ENCODE results near the gene SPEF1. TPM values are rescaled to one million over a fixed set of nuclear protein-coding genes. Genes with fewer than 3 reads are reported as not detected.

SPEF1 gene
- total RNA-seq, 2 experiments from 2014 or later, result not detected

- POLR2A ChIA-PET, result interaction anchor here (1.0 to 5.4 kb wide), 5 partner anchors 7 to 51 kb away, joined by 3 to 90 read pairs (median 12); partner anchors contain the start of genes ADISSP and CENPB
- Mint-ChIP-seq H3K27me3 (no peaks in the 10 kb centered on the region), H3K9me3 (no peaks in the 10 kb centered on the region), H3K4me3 (peak overlapping the region; percentile 2), H3K36me3 (ENCODE audit: low read depth) (peaks cover 6% of the 10 kb centered on the region), H3K4me1 (peaks cover 70% of the 10 kb centered on the region), H3K27ac (peak overlapping the region; percentile 52)
- CTCF ChIA-PET, result interaction anchor here (1.3 to 6.2 kb wide), 5 partner anchors 18 to 50 kb away, joined by 4 to 98 read pairs (median 33); partner anchors contain the start of genes ADISSP, CDC25B, CENPB and SPEF1
- DNase-seq, result no peak
Measured at GRCh38 chr20:3818155-3819151, 37.2 kb upstream of the SPEF1 start.

GRCh38 chr20:3815703-3816315 is 34.6 kb upstream of the SPEF1 start:
- Mint-ChIP-seq H3K27ac (peak overlapping the region; percentile 96), H3K36me3 (ENCODE audit: low read depth) (peaks cover 13% of the 10 kb centered on the region), H3K4me1 (peaks cover 83% of the 10 kb centered on the region), H3K9me3 (no peaks in the 10 kb centered on the region), H3K27me3 (no peaks in the 10 kb centered on the region), H3K4me3 (peak overlapping the region; percentile 49)
- CTCF ChIA-PET, result interaction anchor here (1.7 to 1.8 kb wide), 2 partner anchors 28 to 29 kb away, joined by 5 to 7 read pairs; partner anchors contain the start of gene CENPB
- peak; percentile 69 for DNase-seq
- POLR2A ChIA-PET, result interaction anchor here (1.0 to 5.3 kb wide), 4 partner anchors 12 to 34 kb away, joined by 4 to 57 read pairs (median 6); partner anchors contain the start of genes CENPB and SPEF1

GRCh38 chr20:3814928-3815495 is 33.8 kb upstream of the SPEF1 start:
- POLR2A ChIA-PET, result interaction anchor here (1.2 to 5.3 kb wide), 3 partner anchors 8 to 29 kb away, joined by 3 to 57 read pairs (median 9); partner anchors contain the start of gene CENPB

GRCh38 chr20:3813848-3814581 is 32.8 kb upstream of the SPEF1 start:
- Mint-ChIP-seq H3K36me3 (ENCODE audit: low read depth) (peaks cover 18% of the 10 kb centered on the region), H3K27ac (peak overlapping the region; percentile 99), H3K4me3 (no peak overlapping the region), H3K9me3 (no peaks in the 10 kb centered on the region), H3K4me1 (peaks cover 84% of the 10 kb centered on the region), H3K27me3 (no peaks in the 10 kb centered on the region)
- no peak for DNase-seq
- POLR2A ChIA-PET, result interaction anchor here (0.7 to 5.3 kb wide), 4 partner anchors 9 to 76 kb away, joined by 3 to 57 read pairs (median 3); partner anchors contain the start of gene CENPB
- CTCF ChIA-PET, result interaction anchor here (0.5 to 3.6 kb wide), 8 partner anchors 14 to 257 kb away, joined by 3 to 16 read pairs (median 4); partner anchors contain the start of genes ADISSP, CDC25B and CENPB

More at GRCh38 chr20:3814928-3815495, 33.8 kb upstream of the SPEF1 start:
- H3K27me3 Mint-ChIP-seq, result no peaks in the 10 kb centered on the region
- CTCF ChIA-PET, result interaction anchor here (1.1 to 3.6 kb wide), 3 partner anchors 20 to 256 kb away, joined by 4 to 16 read pairs (median 5); partner anchors contain the start of genes CDC25B and CENPB
- H3K4me1 Mint-ChIP-seq, result peaks cover 89% of the 10 kb centered on the region
- DNase-seq, result no peak
- no peaks in the 10 kb centered on the region for H3K9me3 Mint-ChIP-seq
- H3K27ac Mint-ChIP-seq, result peak overlapping the region; percentile 96
- H3K4me3 Mint-ChIP-seq, result no peak overlapping the region
- peaks cover 16% of the 10 kb centered on the region for H3K36me3 Mint-ChIP-seq (ENCODE audit: low read depth)

- Mint-ChIP-seq H3K27ac (peak overlapping the region; percentile 99), H3K27me3 (no peaks in the 10 kb centered on the region), H3K36me3 (ENCODE audit: low read depth) (peaks cover 20% of the 10 kb centered on the region), H3K4me1 (peaks cover 80% of the 10 kb centered on the region), H3K9me3 (no peaks in the 10 kb centered on the region), H3K4me3 (no peak overlapping the region)
- DNase-seq, result no peak
- ChIA-PET POLR2A (interaction anchor here (0.7 to 5.3 kb wide), 6 partner anchors 7 to 269 kb away, joined by 3 to 57 read pairs (median 3); partner anchors contain the start of genes AP5S1 and CENPB), CTCF (interaction anchor here (0.5 to 3.6 kb wide), 8 partner anchors 13 to 272 kb away, joined by 3 to 16 read pairs (median 3); partner anchors contain the start of genes ADISSP, CDC25B and CENPB)
Measured at GRCh38 chr20:3812975-3813847, 32.0 kb upstream of the SPEF1 start.

- no peaks in the 10 kb centered on the region for H3K9me3 Mint-ChIP-seq
- peak overlapping the region; percentile 71 for H3K4me3 Mint-ChIP-seq
- POLR2A ChIA-PET, result interaction anchor here (1.0 to 5.3 kb wide), 4 partner anchors 8 to 270 kb away, joined by 3 to 57 read pairs (median 28); partner anchors contain the start of genes ADISSP, AP5S1 and CENPB
- peak overlapping the region; percentile 99 for H3K27ac Mint-ChIP-seq
- no peak for DNase-seq
- H3K4me1 Mint-ChIP-seq, result peaks cover 81% of the 10 kb centered on the region
- no peaks in the 10 kb centered on the region for H3K27me3 Mint-ChIP-seq
- CTCF ChIA-PET, result interaction anchor here (0.7 to 3.6 kb wide), 6 partner anchors 12 to 270 kb away, joined by 3 to 16 read pairs (median 5); partner anchors contain the start of genes CDC25B and CENPB
- H3K36me3 Mint-ChIP-seq (ENCODE audit: low read depth), result peaks cover 28% of the 10 kb centered on the region
Measured at GRCh38 chr20:3812259-3812681, 31.0 kb upstream of the SPEF1 start.

- Mint-ChIP-seq H3K36me3 (ENCODE audit: low read depth) (peaks cover 34% of the 10 kb centered on the region), H3K4me1 (peaks cover 81% of the 10 kb centered on the region), H3K27me3 (no peaks in the 10 kb centered on the region), H3K9me3 (no peaks in the 10 kb centered on the region), H3K4me3 (peak overlapping the region; percentile 71), H3K27ac (peak overlapping the region; percentile 99)
- POLR2A ChIA-PET, result interaction anchor here (0.8 to 5.3 kb wide), 8 partner anchors 9 to 95 kb away, joined by 3 to 57 read pairs (median 4); partner anchors contain the start of genes ADISSP, AP5S1 and CENPB
- CTCF ChIA-PET, result interaction anchor here (0.8 to 3.6 kb wide), 7 partner anchors 12 to 271 kb away, joined by 3 to 16 read pairs (median 4); partner anchors contain the start of genes CDC25B and CENPB
- DNase-seq, result peak; percentile 94
Measured at GRCh38 chr20:3811467-3812258, 30.4 kb upstream of the SPEF1 start.

- DNase-seq, result no peak
- Mint-ChIP-seq H3K4me3 (no peak overlapping the region), H3K9me3 (no peaks in the 10 kb centered on the region), H3K27me3 (no peaks in the 10 kb centered on the region), H3K36me3 (ENCODE audit: low read depth) (peaks cover 63% of the 10 kb centered on the region), H3K4me1 (peaks cover 81% of the 10 kb centered on the region), H3K27ac (peak overlapping the region; percentile 83)
- ChIA-PET CTCF (interaction anchor here (0.7 kb wide), 1 partner anchor 9 kb away, joined by 6 read pairs; no protein-coding TSS in a partner anchor), POLR2A (interaction anchor here (0.7 to 1.4 kb wide), 2 partner anchors 30 to 70 kb away, joined by 3 read pairs; no protein-coding TSS in a partner anchor)
Measured at GRCh38 chr20:3808544-3808943, 27.3 kb upstream of the SPEF1 start.

- Mint-ChIP-seq H3K27me3 (no peaks in the 10 kb centered on the region), H3K9me3 (no peaks in the 10 kb centered on the region), H3K4me1 (peaks cover 83% of the 10 kb centered on the region), H3K36me3 (ENCODE audit: low read depth) (peaks cover 83% of the 10 kb centered on the region), H3K4me3 (no peak overlapping the region), H3K27ac (peak overlapping the region; percentile 73)
- no peak for DNase-seq
- CTCF ChIA-PET, result interaction anchor here (0.8 kb wide), 1 partner anchor 16 kb away, joined by 5 read pairs; the partner anchor contains the start of gene AP5S1
- POLR2A ChIA-PET, result interaction anchor here (0.8 to 2.1 kb wide), 5 partner anchors 9 to 19 kb away, joined by 3 to 12 read pairs (median 5); partner anchors contain the start of genes AP5S1, CDC25B and CENPB
Measured at GRCh38 chr20:3804781-3805180, 23.5 kb upstream of the SPEF1 start.

Data from activated CD4-positive, alpha-beta memory T cell treated with anti-CD3 and anti-CD28 coated beads, Interleukin-2, amount 10 ng/mL, durations not matched to agents 7 days and 5 days (primary cell).